NCI-H82 treated with DMSO at 0.1 percent for 48 hours (cell line): ENCODE measurements around the gene ULBP2.
"Not testable (repeated sequence)": the region's sequence is repeated elsewhere in the genome, so short reads cannot be mapped to it uniquely, and the experiment has no call there.

Experiments used
- DNase-seq: peaks from one replicate; lab custom pipeline; 2025; ENCODE audit not compliant: unreplicated experiment; lab: John Stamatoyannopoulos, UW

ULBP2 gene

DNA sequence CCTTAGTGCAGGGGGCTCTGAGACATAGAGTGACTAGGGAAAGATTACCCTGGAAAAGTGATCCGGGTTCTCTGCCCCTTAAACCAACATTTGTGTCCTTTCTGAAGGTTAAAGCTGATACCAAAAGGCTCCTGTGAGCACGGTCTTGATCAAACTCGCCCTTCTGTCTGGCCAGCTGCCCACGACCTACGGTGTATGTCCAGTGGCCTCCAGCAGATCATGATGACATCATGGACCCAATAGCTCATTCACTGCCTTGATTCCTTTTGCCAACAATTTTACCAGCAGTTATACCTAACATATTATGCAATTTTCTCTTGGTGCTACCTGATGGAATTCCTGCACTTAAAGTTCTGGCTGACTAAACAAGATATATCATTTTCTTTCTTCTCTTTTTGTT lies 6.8 kb downstream of the ULBP2 start:
- DNase-seq = no peak

DNA sequence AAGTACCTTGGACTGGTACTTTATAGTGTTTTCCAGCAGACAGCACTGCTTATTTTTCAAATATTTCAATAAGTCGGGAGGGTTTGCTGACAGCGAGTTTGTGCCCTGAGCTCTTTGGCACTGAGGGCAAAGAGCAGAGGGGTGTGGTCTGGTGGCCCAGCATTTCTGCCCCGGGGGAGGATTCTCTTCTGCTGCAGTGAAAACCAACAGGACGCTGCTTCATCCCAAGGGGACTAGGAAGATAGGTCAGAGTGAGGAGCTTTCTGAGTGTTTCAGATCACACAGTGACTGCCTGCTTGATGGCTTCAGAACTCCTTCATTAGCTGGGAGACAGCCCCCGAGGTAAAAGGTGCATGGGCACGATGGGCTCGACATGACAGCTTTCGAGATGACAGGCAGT lies 8.6 kb downstream of the ULBP2 start:
- DNase-seq = no peak

DNA sequence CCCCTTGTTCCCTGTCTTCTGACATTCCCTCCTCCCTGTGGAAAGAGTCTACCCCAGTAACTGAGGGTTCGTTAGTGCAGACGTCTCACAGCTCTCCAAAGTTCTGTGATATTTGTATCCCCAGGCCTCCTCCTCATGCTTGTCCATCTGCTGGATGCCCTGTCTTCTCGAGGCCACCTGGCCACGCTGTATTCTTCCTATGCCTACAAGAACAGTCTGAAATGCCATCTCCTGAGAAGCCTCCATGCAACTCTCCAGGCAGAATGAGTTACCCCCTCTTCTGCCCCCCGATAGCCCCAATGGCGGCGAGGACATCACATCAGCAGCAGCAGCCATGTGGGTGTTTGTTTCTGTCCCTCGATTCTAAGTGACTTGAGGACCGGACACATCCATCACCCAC lies 9.3 kb downstream of the ULBP2 start:
- no peak for DNase-seq

DNA sequence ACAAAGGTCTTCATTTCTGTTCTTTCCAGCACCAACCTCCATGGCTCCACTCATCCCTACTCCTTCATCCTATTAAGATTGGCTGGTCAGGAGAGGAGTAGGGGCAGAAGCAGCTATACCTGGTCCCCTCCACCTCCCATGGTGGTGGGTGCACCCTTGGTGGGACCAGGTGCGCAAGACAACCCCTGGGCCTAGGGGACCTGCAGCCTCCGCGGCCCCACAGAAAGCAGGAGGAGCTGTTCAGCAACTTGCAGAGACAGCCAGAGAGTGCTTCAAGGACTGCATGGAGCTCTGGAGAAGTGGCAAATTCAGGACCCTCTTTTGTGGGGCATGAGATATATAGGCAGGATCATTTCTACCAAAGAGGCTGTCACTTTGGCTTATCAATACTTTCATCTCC lies 9.8 kb downstream of the ULBP2 start:
- DNase-seq = no peak

DNA sequence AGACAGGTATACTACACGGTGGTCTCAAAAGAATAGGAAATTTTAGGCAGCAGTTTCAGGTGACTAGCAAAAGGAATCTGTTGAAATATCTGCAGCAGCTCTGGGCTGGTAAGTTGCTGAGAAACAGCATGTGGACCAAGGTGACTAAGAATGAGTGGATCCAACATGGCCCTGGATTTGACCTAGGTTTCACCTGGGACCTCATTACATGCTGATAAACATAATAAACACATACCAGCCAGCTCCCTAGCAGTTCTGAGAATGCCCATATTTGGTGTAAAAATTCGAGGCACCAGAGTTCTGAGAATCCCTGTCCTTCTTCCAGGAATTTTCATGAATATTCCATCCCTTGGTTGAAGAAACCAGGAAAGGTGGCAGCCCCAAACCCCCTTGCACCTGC lies 11.6 kb downstream of the ULBP2 start:
- DNase-seq = not testable (repeated sequence)

DNA sequence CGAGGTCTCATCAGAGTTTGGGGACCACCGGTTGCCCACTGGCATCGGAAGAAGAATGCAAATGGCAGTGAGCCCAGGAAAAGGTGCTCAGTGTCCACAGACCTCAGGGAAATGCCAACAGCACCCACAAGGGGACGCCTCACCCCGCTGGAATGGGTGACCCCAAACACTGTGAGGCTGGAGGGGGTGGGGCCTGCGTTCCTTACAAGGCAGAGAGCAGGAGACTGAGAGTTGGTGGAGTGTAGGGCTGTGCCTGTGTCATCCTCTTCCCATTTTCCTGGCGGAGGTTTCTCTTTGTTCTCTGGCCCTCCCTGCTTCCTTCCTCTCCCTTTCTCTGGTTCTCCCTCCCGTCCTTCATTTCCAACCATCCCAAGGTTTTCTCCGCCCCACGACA lies 12.1 kb downstream of the ULBP2 start:
- DNase-seq = not testable (repeated sequence)

DNA sequence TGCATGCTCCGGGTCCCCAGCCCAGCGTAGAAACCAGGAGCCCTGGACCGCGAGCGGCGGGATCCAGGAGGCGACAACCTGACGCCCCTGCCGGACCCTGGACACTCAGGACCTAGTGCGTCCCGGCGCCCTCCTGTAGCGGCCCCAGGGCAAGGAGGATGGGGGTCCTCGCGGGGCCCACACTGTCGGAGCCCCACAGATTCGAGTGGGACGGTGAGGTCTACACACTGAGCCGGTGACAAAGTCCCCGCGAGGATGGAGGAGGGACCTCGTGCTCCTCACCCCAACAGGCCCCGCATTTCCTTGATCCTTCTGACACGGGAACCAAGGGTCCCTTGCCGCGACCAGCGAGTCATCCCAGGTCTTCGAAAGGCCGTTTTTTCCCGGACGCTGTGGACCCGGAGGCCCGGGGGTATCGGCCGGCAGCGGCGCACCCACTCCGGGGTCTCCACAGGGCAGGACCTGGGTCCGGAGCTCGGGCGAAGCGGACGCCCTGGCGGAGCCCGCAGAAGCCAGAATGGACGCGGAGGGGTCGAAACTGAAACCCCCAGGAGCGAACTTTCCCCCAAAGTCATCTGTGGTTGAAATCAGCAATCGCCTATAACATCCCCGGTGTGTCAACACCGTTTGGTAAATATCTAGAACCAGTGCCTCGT lies 12.6 kb downstream of the ULBP2 start:
- not testable (repeated sequence) for DNase-seq

DNA sequence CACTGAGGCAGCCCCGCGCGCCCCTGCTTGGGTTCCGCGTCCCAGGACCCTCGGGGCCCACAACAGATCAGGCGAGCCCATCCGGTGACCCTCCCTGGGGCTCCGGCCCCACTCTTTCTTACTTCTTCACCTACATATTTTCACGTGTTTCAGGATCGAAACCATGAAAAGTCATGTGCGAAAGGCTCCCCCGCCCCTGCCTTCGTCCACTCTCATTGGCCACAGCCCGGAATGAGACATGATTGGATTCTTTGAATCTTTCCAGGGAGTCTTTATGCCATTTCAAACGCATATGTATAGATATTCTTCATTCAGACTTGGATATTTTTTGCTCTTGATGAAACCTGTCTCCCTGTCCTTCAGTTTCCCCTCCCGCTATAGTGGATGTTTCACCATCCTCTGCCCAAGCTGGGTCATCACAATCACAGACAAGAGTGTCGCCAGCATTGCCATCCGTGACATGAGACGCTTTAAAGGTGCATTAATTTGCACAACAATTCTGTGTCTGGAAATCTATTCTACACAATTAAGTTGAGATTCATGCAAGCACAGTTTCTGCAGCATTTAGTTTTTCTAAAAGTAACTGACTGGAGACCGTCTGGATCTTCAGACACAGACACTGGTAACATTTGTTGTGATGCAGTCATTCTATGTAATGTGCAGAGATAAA lies 13.3 kb downstream of the ULBP2 start:
- not testable (repeated sequence) for DNase-seq

DNA sequence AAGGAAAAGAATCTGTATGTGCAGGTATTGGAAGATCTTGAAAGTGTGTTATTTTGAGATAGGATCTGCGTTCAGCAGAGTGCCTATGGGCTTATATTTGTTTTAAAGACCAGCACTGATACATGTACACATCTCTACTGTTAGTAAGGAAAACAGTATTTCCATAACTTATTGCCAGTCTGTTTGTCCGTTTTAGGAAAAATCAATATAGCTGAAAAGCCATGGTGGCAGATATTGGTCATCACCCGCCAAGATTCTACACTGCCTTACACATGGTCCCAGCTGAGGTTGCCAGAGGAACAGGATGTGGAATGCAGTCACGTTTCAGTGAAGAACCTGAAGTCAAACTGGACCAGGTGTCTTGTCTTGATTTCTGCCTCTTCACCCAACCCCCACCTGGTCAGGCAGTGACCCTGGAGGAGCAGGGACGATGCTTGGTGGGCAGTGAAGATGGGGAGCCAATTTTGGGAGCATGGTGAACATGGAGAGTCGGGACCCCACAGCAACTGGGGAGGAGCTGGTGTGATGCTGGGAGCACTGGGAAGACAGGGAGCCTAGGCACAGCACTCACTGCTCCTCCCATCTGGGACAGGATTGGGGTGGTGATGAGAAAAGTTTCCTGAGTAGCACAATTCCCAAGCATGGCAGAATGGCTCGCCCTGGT lies 14.0 kb downstream of the ULBP2 start:
- DNase-seq = not testable (repeated sequence)

DNA sequence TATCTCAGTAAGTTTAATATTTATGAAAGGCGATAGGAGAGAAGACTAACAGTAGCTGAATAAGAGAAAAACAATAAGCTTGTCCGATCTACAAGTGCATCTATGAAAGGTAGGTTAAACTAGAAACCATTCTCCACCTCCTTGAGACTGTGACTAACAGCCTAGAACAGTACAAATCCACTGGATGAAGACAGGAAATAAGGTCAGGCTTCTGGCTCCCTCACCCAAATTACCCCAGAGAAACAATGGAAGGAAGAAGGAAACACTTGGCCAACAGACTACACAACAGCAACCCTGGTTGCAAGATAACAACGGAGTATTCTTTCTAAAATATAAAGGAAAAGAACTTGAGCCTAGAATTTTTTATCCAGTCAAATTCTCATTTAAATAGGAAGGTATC lies 16.3 kb downstream of the ULBP2 start:
- not testable (repeated sequence) for DNase-seq

DNA sequence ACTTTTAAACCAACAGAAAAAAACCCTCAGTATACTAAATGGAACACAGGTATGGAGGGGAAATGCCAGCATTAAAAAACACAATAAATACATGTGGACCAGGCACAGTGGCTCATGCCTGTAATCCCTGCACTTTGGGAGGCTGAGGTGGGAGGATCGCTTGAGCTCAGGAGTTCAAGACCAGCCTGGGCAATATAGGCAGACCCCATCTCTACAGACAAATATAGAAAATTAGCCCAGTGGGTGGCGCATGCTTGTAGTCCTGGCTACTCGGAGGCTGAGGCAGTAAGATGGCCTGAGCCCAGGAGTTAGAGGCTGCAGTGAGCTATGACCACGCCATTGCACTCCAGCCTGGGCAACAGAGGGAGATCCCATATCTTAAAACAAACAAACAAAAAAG lies 18.0 kb downstream of the ULBP2 start:
- not testable (repeated sequence) for DNase-seq

DNA sequence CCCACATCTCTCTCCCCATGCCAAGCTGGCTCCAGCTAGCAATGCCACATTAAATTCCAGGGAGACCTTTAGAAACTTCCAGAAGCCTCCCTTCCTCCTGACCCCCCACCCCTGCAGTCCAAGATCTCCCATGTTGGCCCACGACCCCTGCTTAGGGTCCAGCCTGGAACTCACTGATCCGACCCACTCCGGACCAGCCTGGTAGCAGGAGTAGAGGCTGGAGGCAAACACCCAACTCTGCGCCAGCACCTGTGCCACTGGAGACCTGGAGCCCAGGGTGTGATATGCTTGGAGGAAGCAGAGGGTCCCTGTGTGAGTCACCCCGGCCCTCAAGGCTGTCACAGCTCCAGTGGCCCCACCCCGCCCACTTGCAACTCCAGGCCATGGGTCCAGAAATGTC lies 18.7 kb downstream of the ULBP2 start:
- DNase-seq = no peak

DNA sequence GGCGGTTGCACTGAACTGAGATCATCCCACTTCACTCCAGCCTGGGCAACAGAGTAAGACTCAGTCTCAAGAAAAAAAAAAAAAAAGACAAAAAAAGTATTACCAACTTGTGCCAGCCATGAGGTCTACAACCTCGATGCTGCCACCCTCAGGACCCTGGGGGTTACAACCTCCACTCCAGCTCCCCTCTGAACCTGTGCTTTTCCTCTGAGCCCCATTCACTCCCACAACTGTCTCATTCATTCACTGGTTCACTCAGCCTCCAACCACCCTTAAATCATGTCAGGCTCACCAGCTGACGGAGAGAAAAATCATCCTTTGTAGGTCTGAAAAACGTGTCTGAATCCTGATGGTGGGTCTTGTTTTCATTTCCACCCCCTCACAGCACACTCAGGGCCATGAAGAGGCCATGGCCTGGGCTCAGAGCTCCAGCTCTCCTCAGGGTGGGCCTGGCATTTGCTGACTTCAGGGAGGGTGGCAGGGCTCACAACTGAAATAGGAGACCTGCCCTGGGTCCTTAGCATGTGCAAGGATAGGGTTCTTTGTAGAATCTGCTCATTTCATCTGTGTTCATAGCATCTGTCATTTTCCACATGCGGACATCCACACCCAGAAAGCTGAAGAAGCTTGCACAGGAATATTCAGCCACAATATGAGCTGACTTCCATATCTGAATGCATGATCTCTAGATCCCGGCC lies 20.1 kb downstream of the ULBP2 start:
- DNase-seq = no peak

DNA sequence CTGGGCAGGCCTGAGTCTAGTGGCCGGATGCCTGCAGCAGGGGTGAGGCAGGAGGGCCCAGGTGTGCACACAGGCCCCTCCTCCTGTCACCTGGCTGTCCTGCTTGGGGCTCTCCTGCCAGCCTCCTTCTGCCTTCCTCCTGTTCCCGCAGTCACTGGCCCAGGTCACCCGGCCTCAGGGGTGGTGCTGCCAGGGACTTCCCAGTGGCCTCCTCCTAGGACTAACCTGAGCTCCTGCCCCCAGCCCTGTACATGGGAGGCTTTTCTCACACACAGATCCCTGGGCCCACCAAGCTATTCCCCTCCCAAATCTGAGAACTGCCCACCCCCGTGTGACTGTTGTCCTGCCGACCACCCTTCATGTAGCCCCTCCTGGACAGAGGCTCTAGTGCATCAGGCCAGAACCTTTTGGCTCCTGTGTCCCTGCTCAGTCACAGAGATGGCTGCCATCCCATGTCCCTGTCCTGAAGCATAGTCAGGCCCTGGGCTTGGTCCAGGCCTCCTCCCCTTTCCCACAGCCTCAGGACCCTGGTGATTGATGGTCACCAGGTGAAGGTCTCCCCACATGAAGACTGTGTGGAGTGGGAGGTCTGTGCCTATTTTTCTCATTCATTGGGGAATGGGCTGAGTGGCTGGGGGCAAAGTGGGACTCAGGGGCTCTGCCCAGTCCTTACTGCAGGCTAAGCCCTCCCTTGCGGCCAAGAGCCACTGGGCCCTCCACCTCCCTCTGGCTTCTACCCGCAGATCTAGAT lies 20.8 kb downstream of the ULBP2 start:
- DNase-seq = no peak

DNA sequence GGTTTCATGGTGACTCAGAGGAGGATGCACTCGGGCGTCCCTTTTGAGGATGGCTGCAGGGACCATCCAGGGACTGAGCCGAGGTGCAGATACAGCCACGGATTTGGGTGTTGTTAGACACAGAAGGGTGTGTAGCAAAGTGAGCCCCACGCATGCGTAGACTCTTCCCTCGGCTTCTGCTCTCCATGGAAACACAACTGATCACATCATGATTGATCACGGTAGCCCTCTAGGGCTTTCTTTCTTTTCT lies 21.3 kb downstream of the ULBP2 start:
- DNase-seq = no peak

DNA sequence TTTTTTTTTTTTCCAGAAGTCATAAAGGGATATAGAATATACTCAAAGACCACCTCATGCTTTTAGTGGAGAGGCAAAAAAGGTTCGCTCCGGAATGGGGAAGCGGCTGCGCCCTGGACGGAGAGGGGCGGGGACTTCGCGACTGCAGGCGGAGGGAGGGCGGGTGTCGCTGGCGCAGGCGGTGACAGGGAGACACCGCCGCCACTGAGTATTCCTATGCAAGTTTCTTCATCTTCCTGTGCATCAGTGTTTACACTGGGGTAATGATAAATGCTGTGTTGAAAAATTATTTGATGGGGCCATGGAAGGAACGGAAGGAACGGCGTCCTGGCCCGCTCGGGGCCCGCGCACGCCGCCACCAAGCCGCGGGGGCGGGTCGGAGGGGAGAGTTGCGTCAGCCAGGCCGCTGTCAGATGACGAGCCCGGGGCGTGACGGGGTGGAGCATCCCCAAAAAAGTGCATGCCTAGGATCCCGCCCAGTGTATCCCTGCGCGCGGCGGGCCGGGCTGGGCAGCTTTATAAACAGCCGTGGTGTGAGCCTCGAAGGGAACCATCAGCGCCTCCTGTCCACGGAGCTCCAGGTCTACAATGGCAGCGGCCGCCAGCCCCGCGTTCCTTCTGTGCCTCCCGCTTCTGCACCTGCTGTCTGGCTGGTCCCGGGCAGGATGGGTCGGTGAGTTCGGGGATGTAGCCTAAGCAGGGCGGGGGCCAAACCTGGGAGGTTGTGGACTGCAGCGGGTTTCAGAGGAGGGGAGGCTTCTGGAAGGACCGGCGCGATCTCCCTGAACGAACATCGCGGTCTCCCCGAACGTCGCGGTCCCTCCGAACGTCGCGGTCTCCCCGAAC lies 21.9 kb downstream of the ULBP2 start, which contains the start of gene ULBP1:
ULBP1 (plus strand) TSS at position 482 of the 846 bp plus-strand sequence; CDS start at position 589, 107 bp downstream.
- DNase-seq = peak; percentile 28

DNA sequence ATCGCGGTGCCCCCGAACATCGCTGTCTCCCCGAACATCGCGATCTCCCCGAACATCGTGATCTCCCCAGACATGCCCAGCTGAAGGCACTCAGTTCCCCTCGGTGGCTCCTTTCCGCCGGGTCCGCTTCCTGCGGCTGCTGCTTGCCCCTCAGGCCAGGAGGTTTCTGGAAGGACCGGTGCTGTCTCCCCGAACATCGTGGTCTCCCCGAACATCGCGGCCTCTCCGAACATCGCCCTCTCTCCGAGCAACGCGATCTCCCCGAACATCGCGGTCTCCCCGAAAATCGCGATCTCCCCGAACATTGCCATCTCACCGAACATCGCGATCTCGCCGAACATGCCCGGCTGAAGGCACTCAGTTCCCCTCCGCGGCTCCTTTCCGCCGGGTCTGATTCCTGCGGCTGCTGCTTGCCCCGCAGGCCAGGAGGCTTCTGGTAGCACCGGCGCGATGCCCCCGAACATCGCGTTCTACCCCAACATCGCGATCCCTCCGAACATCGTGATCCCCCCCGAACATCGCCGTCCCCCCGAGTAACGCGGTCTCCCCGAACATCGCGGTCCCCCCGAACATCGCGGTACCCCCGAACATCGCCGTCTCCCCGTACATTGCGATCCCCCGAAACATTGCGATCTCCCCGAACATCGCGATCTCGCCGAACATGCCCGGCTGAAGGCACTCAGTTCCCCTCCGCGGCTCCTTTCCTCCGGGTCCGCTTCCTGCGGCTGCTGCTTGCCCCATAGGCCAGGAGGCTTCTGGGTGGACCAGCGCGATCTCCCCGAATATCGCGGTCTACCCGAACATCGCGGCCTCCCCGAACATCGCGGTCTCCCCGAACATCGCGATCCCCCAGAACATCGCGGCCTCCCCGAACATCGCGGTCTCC lies 22.7 kb downstream of the ULBP2 start:
- DNase-seq = no peak

DNA sequence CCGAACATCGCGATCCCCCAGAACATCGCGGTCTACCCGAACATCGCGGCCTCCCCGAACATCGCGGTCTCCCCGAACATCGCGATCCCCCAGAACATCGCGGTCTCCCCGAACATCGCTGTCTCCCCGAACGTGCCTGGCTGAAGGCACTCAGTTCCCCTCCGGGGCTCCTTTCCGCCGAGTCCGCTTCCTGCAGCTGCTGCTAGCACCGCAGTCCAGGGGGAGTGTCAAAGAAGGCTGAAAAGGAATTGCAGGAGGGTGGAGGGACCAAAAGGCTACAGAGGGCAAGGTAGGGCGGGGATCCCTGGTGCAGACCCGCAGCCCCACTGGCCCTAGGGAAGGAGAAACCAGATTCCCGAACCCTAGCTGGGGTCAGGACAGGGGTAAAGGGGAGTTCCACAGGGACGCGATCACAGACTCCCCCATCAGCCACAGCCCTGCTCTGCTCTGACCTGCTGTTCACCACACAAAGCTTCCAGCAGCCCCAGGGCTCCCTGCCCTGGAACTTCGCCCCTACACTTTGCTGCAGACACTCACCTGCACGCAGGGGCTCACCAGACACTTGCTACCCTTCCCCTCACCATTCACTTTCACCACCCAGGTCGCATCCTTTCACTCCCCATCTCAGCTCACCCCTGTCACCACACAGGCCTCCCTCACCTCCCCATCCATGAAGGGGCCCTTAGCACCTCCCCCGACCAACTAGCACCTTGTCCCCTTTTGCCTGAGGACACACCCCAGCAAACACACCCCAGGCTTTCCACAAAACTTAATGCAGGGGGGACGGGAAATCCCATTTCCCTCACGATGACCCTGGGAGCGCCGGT lies 23.6 kb downstream of the ULBP2 start:
- DNase-seq = no peak
